Stimulated activated CD8-positive, alpha-beta memory T cell treated with anti-CD3 and anti-CD28 coated beads, Interleukin-4, amount 100 ng/mL, for 1 hour (primary cell): ENCODE data around the gene MMAA.

Experiments
- DNase-seq, 2 donors: peaks; one replicate each; pipeline ENCODE4 v3.0.0-alpha.2; 2020; ENCODE audit warnings: low read depth in 2 of 2, low spot score in 1 of 2

Gene MMAA

DNA sequence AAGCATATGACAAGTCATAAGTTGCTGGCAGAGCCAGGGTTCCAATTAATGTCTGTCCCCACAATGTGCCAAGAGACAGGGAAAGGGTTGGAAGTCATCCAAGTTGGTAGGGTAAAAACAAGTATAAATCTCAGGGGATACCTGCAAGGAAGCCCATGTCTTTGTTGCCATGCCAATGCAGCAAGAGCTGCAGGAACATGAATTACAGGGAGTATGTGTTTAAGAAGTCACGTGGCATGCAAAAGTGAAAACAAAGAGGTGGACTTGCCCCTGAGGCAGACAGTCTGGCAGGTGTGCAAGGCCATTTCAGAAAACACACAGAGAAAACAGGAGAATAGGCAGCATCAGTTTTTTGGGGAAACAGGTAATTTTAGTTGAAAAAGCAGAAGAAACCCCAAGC, 90.2 kb downstream of the MMAA start:
- no peak for DNase-seq
